K562 (cell line): ENCODE measurements around the gene KLKB1. TPM values are rescaled to one million over a fixed set of nuclear protein-coding genes. Genes with fewer than 3 reads are reported as not detected.

Experiments used
- CBFA2T2 ChIP-seq: fragments of 450-650 bp; conservative IDR thresholded peaks from 2 replicates; pipeline ENCODE4 v1.6.1; 2017; ENCODE audit warnings: mild to moderate bottlenecking
- CBX1 ChIP-seq: sonication (generic); IDR thresholded peaks from 2 replicates; pipeline ENCODE4 v1.6.1; 2016; ENCODE audit warnings: antibody characterized with exemption, low read depth, mild to moderate bottlenecking
- CGGBP1 ChIP-seq: fragments of 250-450 bp; sonication (Bioruptor Pico); IDR thresholded peaks from 2 replicates; pipeline ENCODE4 v1.9.0; 2021; ENCODE audit warnings: mild to moderate bottlenecking
- CREM ChIP-seq: IDR thresholded peaks from 2 replicates; pipeline ENCODE4 v1.6.1; 2014; ENCODE audit warnings: antibody characterized with exemption, low read depth
- HMGXB4 ChIP-seq: sonication (generic); formaldehyde crosslinking; IDR thresholded peaks from 2 replicates; pipeline ENCODE4 v1.8.1; 2023; ENCODE audit warnings: mild to moderate bottlenecking, missing genetic modification reagents
- MAFG ChIP-seq: fragments of 450-650 bp; conservative IDR thresholded peaks from 2 replicates; pipeline ENCODE4 v1.6.1; 2016; ENCODE audit warnings: missing genetic modification characterization, missing compliant biosample characterization
- MXI1 ChIP-seq: IDR thresholded peaks from 2 replicates; pipeline ENCODE4 v1.6.1; 2011; ENCODE audit warnings: low read depth, mild to moderate bottlenecking, improper control_type of control experiment, low read length
- NRF1 ChIP-seq, 2 experiments: fragments of 450-650 bp; IDR thresholded peaks in 1 of 2; conservative IDR thresholded peaks in 1 of 2; 2 replicates each; pipeline ENCODE4 v1.6.1; 2014; ENCODE audit warnings: mild to moderate bottlenecking in 2 of 2
- RBM34 ChIP-seq: fragments of 200-400 bp; formaldehyde crosslinking; IDR thresholded peaks from 2 replicates; pipeline ENCODE4 v1.6.1; 2018; ENCODE audit warnings: low read length, borderline replicate concordance; ENCODE audit not compliant: insufficient read depth
- UBTF ChIP-seq, 2 experiments: IDR thresholded peaks; 2 replicates each; pipeline ENCODE4 v1.6.1; 2012; ENCODE audit warnings: improper control_type of control experiment in 2 of 2, low read depth in 2 of 2, low read length in 2 of 2, borderline replicate concordance in 1 of 2
- ZC3H8 ChIP-seq: fragments of 450-650 bp; IDR thresholded peaks from 2 replicates; pipeline ENCODE4 v1.6.1; 2017
- ZNF41 ChIP-seq: fragments of 250-450 bp; sonication (Bioruptor Pico); conservative IDR thresholded peaks from 2 replicates; pipeline ENCODE4 v1.4.0; 2020; ENCODE audit warnings: mild to moderate bottlenecking
- ZNF561 ChIP-seq: fragments of 450-650 bp; formaldehyde crosslinking; conservative IDR thresholded peaks from 2 replicates; pipeline ENCODE4 v1.4.0; 2020; ENCODE audit warnings: mild to moderate bottlenecking, moderate library complexity
- polyA plus RNA-seq, 8 experiments: library from polyadenylated mRNA; depleted of rRNA in 4 of 8; stranded (reverse) in 5 of 8; unstranded in 3 of 8; fragments of >200 nt; fragmentation: Nextera tagmentation in 2 of 8; fragmentation: Illumina TruSeq in 1 of 8; extraction: Ambion mirVana in 2 of 8; extraction: Trizol in 1 of 8; gene quantifications; 2 replicates each; pipeline versions ENCODE4 v1.2.1 to v1.2.3, GENCODE V29; 2011 to 2014; ENCODE audit warnings: inconsistent platforms in 1 of 8, missing spikeins in 1 of 8
- total RNA-seq, 7 experiments: library from RNA; depleted of rRNA in 6 of 7; stranded (reverse); fragments of >200 nt in 6 of 7; fragmentation: Illumina TruSeq in 2 of 7; extraction: Trizol in 2 of 7; gene quantifications; 2 replicates each; pipeline versions ENCODE4 v1.2.1 to v1.2.3, GENCODE V29; 2011 to 2021; ENCODE audit warnings: low replicate concordance in 1 of 7
- TF ChIP-seq, protein P1 (sequence below): fragments of 450-650 bp; IDR thresholded peaks from 2 replicates; pipeline ENCODE4 v1.6.1; 2016
- TF ChIP-seq, protein P2 (sequence below): fragments of 250-450 bp; sonication (Bioruptor Pico); IDR thresholded peaks from 2 replicates; pipeline ENCODE4 v1.5.1; 2021; ENCODE audit warnings: mild to moderate bottlenecking
- TF ChIP-seq, protein P3 (sequence below), 2 experiments: fragments of 450-650 bp; IDR thresholded peaks; 2 replicates each; pipeline ENCODE4 v1.6.1; 2016
- TF ChIP-seq, protein P4 (sequence below): fragments of 450-650 bp; formaldehyde crosslinking; IDR thresholded peaks from 2 replicates; pipeline ENCODE4 v1.4.0; 2020; ENCODE audit warnings: mild to moderate bottlenecking, moderate library complexity

KLKB1 gene
- total and polyA plus RNA-seq, 9 of the 15 experiments (the other 6 are each of a cell fraction or from before 2014, with no cell fraction given): 0.27 TPM; not detected in 8

DNA sequence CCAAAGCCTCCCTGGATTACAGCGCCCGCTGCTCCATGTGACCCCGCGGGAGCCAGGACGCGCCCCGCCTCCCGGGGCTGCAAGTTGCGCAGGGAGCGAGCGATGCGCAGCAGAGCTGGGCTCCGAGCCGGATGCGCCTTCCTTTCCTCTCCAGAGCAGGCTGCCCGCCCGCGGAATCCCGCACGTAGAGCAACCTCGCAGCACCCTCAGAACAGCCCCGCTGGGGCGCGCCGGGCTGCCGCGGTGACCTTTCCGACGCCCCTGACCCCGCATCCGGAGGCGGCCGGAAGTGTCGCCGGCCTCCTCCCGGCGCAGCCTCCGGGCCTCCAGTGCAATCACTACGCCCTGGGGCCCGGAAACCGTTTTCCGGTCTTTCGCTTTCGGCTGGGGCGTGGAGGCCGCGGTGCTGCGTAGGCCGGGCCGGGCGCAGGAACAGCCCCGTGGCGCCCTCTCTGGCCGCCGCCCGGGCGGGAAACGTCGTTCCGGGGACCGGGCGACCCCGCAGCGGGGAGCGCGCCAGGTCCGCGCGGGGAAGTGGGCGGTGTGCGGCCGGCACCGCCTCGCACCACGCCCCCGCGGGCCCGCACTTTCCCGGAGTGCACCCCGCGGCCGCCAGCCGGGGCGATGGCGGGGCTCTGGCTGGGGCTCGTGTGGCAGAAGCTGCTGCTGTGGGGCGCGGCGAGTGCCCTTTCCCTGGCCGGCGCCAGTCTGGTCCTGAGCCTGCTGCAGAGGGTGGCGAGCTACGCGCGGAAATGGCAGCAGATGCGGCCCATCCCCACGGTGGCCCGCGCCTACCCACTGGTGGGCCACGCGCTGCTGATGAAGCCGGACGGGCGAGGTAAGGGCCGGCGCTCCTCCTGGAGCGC, 35.9 kb upstream of the KLKB1 start, which contains the start of gene CYP4V2 (continued):
- TF ChIP-seq RBM34 (peak; percentile 92; the same call in 1 of the 2 replicates), ZNF561 (CRISPR knock-in tag) (no peak), ZC3H8 (no peak), CREM (peak; percentile 67; the same call in 1 of the 2 replicates), UBTF (IDR thresholded peaks at IDR 0.05; ENCODE audit: borderline replicate concordance in 1 of 2, low read depth in 2 of 2, low read length in 2 of 2) (peak in 1 of 2 experiments; percentile 87; a peak in 2 of 4 replicates), HMGXB4 (CRISPR knock-in tag) (peak; percentile 70; the same call in 1 of the 2 replicates), MXI1 (peak; percentile 29; the same call in 1 of the 2 replicates), ZNF41 (no peak), NRF1 (conservative IDR thresholded peaks at IDR 0.05 in 1 of 2, IDR thresholded peaks at IDR 0.05 in 1 of 2) (peak; percentile 89 to 91), CGGBP1 (CRISPR knock-in tag) (no peak), CBX1 (no peak; the same call in 1 of the 2 replicates), CBFA2T2 (0 out of 2 replicates have a peak, but pooled peaks have one; percentile 11), MAFG (no peak)
- TF ChIP-seq, protein P1, sequence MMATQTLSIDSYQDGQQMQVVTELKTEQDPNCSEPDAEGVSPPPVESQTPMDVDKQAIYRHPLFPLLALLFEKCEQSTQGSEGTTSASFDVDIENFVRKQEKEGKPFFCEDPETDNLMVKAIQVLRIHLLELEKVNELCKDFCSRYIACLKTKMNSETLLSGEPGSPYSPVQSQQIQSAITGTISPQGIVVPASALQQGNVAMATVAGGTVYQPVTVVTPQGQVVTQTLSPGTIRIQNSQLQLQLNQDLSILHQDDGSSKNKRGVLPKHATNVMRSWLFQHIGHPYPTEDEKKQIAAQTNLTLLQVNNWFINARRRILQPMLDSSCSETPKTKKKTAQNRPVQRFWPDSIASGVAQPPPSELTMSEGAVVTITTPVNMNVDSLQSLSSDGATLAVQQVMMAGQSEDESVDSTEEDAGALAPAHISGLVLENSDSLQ: no peak
- TF ChIP-seq, protein P2, sequence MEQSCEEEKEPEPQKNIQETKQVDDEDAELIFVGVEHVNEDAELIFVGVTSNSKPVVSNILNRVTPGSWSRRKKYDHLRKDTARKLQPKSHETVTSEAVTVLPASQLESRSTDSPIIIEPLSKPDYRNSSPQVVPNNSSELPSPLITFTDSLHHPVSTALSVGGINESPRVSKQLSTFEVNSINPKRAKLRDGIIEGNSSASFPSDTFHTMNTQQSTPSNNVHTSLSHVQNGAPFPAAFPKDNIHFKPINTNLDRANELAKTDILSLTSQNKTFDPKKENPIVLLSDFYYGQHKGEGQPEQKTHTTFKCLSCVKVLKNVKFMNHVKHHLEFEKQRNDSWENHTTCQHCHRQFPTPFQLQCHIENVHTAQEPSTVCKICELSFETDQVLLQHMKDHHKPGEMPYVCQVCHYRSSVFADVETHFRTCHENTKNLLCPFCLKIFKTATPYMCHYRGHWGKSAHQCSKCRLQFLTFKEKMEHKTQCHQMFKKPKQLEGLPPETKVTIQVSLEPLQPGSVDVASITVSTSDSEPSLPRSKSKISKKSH (CRISPR knock-in tag): no peak
- TF ChIP-seq, protein P3, sequence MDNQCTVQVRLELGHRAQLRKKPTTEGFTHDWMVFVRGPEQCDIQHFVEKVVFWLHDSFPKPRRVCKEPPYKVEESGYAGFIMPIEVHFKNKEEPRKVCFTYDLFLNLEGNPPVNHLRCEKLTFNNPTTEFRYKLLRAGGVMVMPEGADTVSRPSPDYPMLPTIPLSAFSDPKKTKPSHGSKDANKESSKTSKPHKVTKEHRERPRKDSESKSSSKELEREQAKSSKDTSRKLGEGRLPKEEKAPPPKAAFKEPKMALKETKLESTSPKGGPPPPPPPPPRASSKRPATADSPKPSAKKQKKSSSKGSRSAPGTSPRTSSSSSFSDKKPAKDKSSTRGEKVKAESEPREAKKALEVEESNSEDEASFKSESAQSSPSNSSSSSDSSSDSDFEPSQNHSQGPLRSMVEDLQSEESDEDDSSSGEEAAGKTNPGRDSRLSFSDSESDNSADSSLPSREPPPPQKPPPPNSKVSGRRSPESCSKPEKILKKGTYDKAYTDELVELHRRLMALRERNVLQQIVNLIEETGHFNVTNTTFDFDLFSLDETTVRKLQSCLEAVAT (IDR thresholded peaks at IDR 0.05): no peak
- TF ChIP-seq, protein P4, sequence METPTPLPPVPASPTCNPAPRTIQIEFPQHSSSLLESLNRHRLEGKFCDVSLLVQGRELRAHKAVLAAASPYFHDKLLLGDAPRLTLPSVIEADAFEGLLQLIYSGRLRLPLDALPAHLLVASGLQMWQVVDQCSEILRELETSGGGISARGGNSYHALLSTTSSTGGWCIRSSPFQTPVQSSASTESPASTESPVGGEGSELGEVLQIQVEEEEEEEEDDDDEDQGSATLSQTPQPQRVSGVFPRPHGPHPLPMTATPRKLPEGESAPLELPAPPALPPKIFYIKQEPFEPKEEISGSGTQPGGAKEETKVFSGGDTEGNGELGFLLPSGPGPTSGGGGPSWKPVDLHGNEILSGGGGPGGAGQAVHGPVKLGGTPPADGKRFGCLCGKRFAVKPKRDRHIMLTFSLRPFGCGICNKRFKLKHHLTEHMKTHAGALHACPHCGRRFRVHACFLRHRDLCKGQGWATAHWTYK (CRISPR knock-in tag): no peak
